IPS-18c (cell line): Measurements from ENCODE around the gene PRRG4.
"Not testable (repeated sequence)": the region's sequence is repeated elsewhere in the genome, so short reads cannot be mapped to it uniquely, and the experiment has no call there.

Experiments used
- H3K4me3 ChIP-seq: 2 replicates; pipeline ENCODE4 v1.7.0; 2013; ENCODE audit warnings: low read depth, mild to moderate bottlenecking, low read length, moderate library complexity; ENCODE audit not compliant: insufficient read depth
- H3K9me3 ChIP-seq: one replicate; pipeline ENCODE4 v1.6.1; 2013; ENCODE audit warnings: mild to moderate bottlenecking, low read length, moderate library complexity; ENCODE audit not compliant: control insufficient read depth, insufficient read depth

The PRRG4 gene

GRCh38 chr11:32829680-32830412, at the start of gene PRRG4:
TSS of gene PRRG4 (plus strand) at chr11:32829927. CDS start at chr11:32830530, 603 bp downstream.
- H3K4me3 ChIP-seq: peak within 1 kb of the TSS; percentile 77
- H3K9me3 ChIP-seq: no peaks in the 10 kb centered on the region

- not testable (repeated sequence) for H3K9me3 ChIP-seq, H3K4me3 ChIP-seq
Observed at GRCh38 chr11:32780839-32781238, 48.9 kb upstream of the PRRG4 start.

GRCh38 chr11:32781721-32782120, 48.0 kb upstream of the PRRG4 start:
- H3K4me3 ChIP-seq: no peak overlapping the region
- H3K9me3 ChIP-seq: peaks cover 2% of the 10 kb centered on the region

GRCh38 chr11:32785262-32785661, 44.5 kb upstream of the PRRG4 start:
- H3K9me3 ChIP-seq: peaks cover 2% of the 10 kb centered on the region
- no peak overlapping the region for H3K4me3 ChIP-seq

GRCh38 chr11:32786811-32787210, 42.9 kb upstream of the PRRG4 start:
- H3K9me3 ChIP-seq: no peaks in the 10 kb centered on the region
- H3K4me3 ChIP-seq: no peak overlapping the region

GRCh38 chr11:32790916-32791315, 38.8 kb upstream of the PRRG4 start:
- no peaks in the 10 kb centered on the region for H3K9me3 ChIP-seq
- no peak overlapping the region for H3K4me3 ChIP-seq

- no peaks in the 10 kb centered on the region for H3K9me3 ChIP-seq
- no peak overlapping the region for H3K4me3 ChIP-seq
Observed at GRCh38 chr11:32792111-32792947, 37.4 kb upstream of the PRRG4 start.

- H3K4me3 ChIP-seq: no peak overlapping the region
Observed at GRCh38 chr11:32792948-32793475, 36.7 kb upstream of the PRRG4 start.

GRCh38 chr11:32794439-32794838, 35.3 kb upstream of the PRRG4 start, which contains the start of gene CCDC73:
TSS of gene CCDC73 (minus strand) at chr11:32794662. CDS start at chr11:32760243, 34,419 bp downstream.
- Histone ChIP-seq H3K9me3 (no peaks in the 10 kb centered on the region), H3K4me3 (no peak within 1 kb of the TSS)

More at GRCh38 chr11:32792948-32793475, 36.7 kb upstream of the PRRG4 start:
- H3K9me3 ChIP-seq: no peaks in the 10 kb centered on the region

GRCh38 chr11:32796425-32796824, 33.3 kb upstream of the PRRG4 start:
- no peak overlapping the region for H3K4me3 ChIP-seq
- no peaks in the 10 kb centered on the region for H3K9me3 ChIP-seq

GRCh38 chr11:32809313-32809712, 20.4 kb upstream of the PRRG4 start:
- Histone ChIP-seq H3K4me3 (no peak overlapping the region), H3K9me3 (no peaks in the 10 kb centered on the region)

- Histone ChIP-seq H3K4me3 (no peak overlapping the region), H3K9me3 (peaks cover 2% of the 10 kb centered on the region)
Observed at GRCh38 chr11:32817181-32817851, 12.4 kb upstream of the PRRG4 start.

GRCh38 chr11:32817852-32818183, 11.9 kb upstream of the PRRG4 start:
- H3K9me3 ChIP-seq: peaks cover 2% of the 10 kb centered on the region

GRCh38 chr11:32819187-32819586, 10.5 kb upstream of the PRRG4 start:
- H3K9me3 ChIP-seq: peaks cover 2% of the 10 kb centered on the region
- no peak overlapping the region for H3K4me3 ChIP-seq

More at GRCh38 chr11:32817852-32818183, 11.9 kb upstream of the PRRG4 start:
- no peak overlapping the region for H3K4me3 ChIP-seq

- Histone ChIP-seq H3K4me3 (no peak overlapping the region), H3K9me3 (peaks cover 2% of the 10 kb centered on the region)
Observed at GRCh38 chr11:32820497-32820896, 9.2 kb upstream of the PRRG4 start.

GRCh38 chr11:32821517-32821916, 8.2 kb upstream of the PRRG4 start:
- H3K9me3 ChIP-seq: peaks cover 2% of the 10 kb centered on the region
- H3K4me3 ChIP-seq: no peak overlapping the region

GRCh38 chr11:32821917-32822560, 7.7 kb upstream of the PRRG4 start:
- Histone ChIP-seq H3K4me3 (no peak overlapping the region), H3K9me3 (peaks cover 2% of the 10 kb centered on the region)
